Sigmoid colon (tissue), 3 donors: ENCODE results near the gene MLC1.

ENCODE experiments used
- POLR2A ChIP-seq, 2 donors: fragments of 450-650 bp; IDR thresholded peaks; one replicate each; pipeline ENCODE4 v1.6.1; 2016; ENCODE audit warnings: antibody characterized with exemption in 2 of 2, mild to moderate bottlenecking in 2 of 2, moderate library complexity in 2 of 2
- TF ChIP-seq, protein P1 (sequence below), 4 experiments: fragments of 450-650 bp in 3 of 4; fragments of 200-600 bp in 1 of 4; IDR thresholded peaks; one replicate each; pipeline ENCODE4 v1.5.1; 2016 to 2019; ENCODE audit warnings: antibody characterized with exemption in 4 of 4, mild to moderate bottlenecking in 3 of 4, moderate library complexity in 2 of 4

DNA sequence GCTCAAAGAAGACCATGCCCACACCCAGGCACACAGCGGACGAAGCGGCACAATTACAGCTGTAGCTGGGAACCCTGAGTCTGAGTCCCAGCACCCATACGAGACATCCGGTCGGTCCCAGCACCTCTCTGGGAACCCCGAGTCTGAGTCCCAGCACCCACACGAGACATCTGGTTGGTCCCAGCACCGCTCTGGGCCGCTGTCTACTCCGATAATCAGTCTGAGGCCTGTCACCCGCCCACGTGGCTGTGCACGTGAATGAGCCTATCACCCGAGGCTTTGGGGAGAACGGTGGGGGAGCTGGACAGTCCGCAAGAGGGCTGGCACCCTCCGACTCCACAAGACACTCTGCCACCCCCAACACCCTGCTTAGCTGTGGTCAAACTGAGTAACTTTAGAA is 33.3 kb downstream of the MLC1 start:
- TF ChIP-seq, protein P1, sequence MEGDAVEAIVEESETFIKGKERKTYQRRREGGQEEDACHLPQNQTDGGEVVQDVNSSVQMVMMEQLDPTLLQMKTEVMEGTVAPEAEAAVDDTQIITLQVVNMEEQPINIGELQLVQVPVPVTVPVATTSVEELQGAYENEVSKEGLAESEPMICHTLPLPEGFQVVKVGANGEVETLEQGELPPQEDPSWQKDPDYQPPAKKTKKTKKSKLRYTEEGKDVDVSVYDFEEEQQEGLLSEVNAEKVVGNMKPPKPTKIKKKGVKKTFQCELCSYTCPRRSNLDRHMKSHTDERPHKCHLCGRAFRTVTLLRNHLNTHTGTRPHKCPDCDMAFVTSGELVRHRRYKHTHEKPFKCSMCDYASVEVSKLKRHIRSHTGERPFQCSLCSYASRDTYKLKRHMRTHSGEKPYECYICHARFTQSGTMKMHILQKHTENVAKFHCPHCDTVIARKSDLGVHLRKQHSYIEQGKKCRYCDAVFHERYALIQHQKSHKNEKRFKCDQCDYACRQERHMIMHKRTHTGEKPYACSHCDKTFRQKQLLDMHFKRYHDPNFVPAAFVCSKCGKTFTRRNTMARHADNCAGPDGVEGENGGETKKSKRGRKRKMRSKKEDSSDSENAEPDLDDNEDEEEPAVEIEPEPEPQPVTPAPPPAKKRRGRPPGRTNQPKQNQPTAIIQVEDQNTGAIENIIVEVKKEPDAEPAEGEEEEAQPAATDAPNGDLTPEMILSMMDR (IDR thresholded peaks at IDR 0.05), result no peak
- TF ChIP-seq POLR2A (IDR thresholded peaks at IDR 0.05), result no peak
